HG03565 (cell line): ENCODE measurements around the gene TRNAU1AP.
"Not testable (repeated sequence)": the region's sequence is repeated elsewhere in the genome, so short reads cannot be mapped to it uniquely, and the experiment has no call there.

Source experiments
- ATAC-seq: cut with Tn5 transposase; IDR thresholded peaks from one replicate; pipeline ENCODE4 v1.9.1; 2021; ENCODE audit warnings: mild to moderate bottlenecking, moderate library complexity; ENCODE audit not compliant: unreplicated experiment

The TRNAU1AP gene

DNA sequence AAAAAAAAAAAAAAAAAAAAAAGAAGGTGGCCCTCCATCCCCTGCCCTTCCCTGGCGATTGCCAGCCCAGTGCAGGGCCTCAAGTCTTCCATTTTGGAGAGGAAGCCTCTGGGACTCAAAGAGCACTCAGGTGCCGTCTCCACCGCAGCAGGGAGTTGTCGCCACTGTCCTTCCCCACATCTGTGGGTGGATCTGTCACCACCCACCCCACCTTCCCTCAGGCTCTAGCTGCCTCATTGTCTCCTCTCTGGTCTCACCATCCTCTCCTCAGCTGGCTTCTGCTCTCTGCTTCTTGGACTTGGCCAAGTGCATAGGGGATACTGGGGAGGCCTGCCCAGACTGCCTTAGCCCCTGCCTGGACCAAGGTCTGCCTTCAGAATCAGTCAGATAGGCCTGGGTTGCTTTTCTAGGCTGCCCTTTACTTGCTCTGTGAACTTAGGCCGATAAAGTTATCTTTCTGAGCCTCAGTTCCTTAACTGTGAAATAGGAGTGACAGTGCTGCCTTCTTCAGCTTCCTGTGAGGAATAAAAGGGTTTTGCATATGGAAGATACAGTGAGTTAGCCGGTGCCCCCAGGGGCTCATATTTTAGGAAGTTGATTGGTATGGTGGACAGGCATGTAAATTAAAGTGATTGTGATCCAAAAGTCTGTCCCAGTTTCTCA lies 31.3 kb upstream of the TRNAU1AP start:
- no peak for ATAC-seq

DNA sequence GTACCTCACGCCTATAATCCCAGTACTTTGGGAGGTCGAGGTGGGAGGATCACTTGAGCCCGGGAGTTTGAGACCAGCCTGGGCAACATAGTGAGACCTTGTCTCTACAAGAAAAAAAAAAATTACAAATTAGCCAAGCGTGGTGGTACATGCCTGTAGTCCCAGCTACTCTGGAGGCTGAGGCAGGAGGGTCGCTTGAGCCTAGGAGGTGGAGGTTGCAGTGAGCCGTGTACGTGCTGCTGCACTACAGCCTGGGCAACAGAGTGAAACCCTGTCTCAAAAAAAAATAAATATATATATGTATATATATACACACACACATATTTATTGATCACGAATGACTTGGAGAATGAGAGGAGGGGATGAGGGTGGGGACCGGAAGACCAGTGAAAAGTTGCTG lies 30.3 kb upstream of the TRNAU1AP start:
- ATAC-seq = not testable (repeated sequence)

DNA sequence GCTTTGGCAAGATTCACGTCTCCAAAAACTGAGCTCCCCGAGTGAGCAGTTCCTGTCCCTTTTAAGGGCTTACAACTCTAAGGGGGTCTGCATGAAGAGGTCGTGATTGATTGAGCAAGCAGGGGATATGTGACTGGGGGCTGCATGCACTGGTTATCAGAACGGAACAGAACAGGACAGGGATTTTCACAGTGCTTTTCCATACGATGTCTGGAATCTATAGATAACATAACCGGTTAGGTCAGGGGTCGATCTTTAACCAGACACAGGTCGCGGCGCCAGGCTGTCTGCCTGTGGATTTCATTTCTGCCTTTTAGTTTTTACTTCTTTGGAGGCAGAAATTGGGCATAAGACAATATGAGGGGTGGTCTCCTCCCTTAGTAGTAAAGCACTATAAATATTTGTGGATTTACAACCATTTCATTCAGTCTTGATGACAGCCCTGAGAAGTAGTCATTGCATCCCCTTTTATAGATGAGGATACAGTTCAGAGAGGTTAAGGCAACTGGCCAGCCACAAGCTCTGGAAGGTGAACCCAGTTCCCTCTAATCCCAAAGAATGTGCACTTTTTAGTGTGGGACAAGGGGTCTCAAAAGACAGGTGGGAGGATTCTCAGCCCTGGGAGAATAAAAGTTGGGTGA lies 27.8 kb upstream of the TRNAU1AP start:
- ATAC-seq = not testable (repeated sequence)

DNA sequence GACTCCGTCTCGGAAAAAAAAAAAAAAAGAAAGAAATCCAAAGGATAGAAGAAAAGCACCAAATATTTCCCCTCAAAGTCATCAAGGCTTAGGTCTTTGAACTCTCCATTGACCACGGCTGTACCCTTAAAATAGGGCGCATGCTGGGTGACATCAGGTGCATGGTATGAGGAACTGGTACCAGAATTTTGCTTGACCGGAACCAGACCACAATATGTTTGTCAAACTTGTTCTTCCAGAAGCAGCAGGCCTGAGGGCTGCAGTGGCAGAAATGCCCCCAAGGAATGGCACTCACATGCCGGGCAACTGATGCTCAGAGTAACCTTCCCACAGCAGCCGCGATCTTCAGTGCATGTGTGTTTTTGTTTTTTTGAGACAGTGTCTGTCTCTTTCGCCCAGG lies 26.0 kb upstream of the TRNAU1AP start:
- no peak for ATAC-seq

DNA sequence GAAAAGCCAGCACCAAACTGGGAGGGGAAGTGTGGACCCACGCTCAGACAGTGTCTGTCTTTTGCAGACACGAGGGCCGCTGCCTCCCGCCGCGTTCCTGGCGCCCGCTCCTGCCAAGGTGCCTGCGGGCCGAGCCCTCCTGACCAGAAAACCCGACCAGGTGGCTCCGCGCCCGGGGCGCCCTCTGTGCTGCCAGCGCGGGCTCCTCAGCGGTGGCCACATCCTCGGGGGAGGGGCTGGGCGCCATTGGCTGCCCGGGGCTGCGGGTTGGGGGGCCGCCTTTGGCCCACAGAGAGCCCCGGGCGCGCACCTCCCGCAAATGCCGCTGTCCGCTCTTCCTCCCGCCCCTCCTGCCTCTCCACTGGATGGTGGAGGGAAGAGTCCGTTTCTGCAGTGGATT lies 22.4 kb upstream of the TRNAU1AP start:
- no peak for ATAC-seq

DNA sequence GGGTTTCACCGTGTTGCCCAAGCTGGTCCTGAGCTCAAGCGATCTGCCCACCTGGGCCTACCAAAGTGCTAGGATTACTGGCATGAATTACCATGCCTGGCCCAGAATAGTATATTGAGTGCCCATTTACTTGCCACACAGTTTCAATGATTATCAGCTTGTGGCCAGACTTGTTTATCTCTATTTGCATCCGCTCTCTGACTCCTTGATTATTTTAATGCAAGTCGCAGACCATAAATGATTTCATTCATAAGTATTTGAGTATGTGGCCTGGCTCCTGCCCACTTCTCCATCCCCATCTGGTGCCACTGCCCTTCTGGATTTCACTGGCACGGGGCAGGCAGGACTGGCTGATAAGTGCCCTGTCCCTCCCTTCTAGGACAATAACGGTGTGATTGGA lies 18.2 kb upstream of the TRNAU1AP start:
- no peak for ATAC-seq

DNA sequence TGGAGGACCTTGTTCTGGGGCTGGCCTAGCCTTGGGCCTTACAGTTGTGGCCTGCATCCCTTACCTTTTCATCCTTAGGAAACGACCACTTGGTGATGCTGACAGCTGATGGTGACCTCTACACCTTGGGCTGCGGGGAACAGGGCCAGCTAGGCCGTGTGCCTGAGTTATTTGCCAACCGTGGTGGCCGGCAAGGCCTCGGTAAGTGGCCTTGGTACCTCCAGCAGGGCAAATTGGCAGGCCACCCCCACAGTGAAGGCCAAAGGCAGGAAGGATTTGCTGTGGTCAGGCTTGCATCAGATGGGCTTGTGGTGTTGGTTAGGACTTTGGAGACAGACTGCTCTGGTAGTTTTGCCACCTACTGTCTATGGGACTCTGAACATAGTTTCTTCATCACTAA lies 17.7 kb upstream of the TRNAU1AP start:
- ATAC-seq = no peak

DNA sequence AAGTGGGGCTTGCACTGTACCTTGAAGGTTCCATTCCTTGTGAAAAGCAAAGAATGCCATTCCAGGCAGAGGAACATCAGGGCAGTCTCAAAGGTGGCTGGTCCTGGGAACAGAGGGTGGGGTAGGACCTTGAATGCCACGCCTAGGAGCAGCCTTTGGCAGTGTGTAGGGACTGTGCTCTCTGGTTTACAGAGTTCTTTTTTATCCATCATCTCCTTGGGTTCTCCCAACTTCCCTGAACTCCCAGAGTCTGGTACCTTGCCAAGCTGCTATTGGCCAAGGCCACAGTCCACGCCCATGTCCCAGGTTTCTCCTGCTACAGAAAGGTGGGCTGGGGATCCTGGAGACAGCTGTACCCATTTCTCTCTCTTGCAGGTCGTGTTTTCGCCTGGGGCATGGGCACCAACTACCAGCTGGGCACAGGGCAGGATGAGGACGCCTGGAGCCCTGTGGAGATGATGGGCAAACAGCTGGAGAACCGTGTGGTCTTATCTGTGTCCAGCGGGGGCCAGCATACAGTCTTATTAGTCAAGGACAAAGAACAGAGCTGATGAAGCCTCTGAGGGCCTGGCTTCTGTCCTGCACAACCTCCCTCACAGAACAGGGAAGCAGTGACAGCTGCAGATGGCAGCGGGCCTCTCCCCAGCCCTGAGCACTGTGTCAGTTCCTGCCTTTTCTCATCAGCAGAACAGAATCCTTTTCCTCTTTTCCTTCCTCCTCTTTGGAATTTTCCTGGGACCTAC lies 15.3 kb upstream of the TRNAU1AP start:
- no peak for ATAC-seq

DNA sequence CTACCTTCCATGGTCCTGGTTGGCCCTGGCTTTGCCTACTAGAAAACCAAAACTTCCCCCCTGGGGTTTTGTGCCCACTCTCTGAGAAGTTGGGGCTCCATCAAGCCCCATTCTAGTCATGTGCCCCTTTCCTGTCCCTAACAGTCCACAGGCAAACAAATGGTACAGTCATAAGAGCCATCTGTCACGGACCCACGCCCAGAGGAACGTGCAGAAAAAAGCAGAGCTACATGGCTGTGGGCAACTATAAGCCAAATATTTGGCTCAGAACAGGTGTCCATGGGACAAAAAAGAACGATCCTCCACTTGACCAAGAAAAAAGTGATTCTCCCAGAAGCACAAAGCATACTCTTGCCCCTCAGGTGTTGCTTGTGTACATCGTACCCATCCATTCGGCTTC lies 14.6 kb upstream of the TRNAU1AP start:
- no peak for ATAC-seq

DNA sequence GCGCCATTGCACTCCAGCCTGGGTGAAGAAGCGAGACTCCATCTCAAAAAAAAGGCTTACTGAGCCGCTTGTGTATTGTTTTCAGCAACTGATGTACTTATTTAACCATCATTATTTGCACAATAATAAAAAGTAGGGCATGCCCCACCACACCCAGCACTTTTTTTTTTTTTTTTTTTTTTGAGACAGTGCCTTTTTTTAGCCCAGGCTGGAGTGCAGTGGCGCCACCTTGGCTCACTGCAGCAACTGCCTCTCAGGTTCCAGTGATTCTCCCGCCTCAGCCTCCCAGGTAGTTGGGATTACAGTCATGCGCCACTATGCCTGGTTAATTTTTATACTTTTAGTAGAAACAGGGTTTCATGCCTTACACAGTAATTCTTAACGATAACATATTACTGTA lies 12.2 kb upstream of the TRNAU1AP start:
- ATAC-seq = no peak

DNA sequence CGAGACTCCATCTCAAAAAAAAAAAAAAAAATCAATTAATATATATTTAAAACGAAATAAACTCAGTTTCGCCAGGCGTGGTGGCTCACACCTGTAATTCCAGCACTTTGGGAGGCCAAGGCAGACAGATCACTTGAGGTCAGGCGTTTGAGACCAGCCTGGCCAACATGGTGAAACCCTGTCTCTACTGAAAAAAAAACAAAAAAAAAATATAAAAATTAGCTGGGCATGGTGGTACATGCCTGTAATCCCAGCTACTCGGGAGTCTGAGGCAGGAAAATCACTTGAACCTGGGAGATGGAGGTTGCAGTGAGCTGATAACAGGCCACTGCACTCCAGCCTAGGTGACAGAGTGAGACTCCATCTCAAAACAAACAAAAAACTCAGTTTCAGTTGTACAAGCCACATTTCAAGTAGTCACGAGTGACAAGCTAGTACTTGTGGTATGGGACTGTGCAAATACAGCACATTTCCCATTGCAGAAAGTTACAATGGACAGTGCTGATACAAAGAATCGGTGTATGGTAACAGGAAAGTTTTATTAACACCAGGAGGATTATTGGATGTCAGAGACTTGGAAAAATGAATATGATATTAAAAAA lies 11.4 kb upstream of the TRNAU1AP start:
- ATAC-seq = not testable (repeated sequence)

DNA sequence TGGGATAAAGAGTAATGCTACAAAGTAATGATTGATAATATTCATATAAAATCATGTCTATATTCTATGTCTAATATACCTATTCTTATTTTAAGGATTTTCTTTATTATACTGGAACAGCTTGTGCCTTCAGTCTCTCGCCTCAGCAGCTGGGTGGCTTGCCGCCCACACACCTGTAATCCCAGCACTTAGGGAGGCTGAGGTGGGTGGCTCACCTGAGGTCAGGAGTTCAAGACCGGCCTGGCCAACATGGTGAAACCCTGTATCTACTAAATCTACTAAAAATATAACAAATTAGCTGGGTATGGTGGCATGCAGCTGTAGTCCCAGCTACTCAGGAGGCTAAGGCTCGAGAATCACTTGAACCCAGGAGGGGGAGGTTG lies 7.6 kb upstream of the TRNAU1AP start:
- no peak for ATAC-seq

DNA sequence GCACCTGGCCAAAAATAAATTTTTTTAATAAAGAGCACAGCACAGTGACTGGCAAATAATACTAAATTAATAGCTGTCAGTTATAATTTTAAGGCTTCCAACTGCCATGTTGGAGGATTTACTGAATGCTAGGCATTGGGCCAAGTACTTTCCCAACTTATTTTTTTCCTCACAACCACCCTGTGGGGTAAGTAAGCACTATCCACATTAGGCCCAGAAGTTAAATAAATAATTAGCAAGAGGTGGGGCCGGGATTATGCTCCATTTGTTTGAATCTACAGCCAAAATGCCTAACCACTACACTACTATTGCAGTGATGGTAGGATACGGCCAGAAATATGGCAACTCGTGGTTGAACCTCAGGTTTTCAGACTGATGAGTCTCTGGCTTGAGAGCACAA lies 4.6 kb upstream of the TRNAU1AP start:
- ATAC-seq = no peak

DNA sequence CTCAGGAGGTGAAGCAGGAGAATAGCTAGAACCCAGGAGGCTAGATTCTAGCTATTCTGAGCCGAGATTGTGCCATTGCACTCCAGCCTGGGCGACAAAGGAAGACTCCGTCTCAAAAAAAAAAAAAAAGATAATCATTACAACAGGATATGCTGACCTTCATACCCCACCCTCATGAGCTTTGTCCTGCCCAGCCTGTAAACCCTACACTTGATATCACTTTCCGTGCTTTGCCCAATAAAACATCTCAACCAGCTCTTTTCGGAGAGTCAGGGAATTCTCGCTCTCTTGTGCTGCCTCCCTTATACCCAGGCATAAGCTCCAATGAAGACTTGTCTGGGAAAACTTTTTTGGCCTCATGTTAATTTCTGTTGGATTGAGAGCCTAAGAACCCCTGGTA lies 1.5 kb upstream of the TRNAU1AP start:
- ATAC-seq = no peak

DNA sequence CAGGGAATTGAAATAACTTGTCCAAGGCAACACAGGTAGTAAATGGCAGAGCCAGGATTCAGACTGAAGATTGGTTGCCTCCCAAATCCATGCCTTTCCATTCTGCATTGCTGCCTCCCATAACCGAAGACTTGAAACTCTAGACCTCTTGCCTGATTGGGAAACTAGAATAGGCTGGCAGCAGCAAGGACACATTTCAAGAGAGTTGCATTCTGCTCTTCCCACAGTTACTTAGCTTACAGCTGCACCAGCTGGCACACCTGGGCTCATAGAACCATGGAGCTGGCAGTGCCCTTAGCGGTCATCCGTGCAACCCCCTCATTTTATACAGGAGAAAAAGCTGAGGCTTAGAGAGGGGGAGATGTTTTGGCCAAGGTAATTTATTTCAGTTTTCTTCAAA lies 8.0 kb downstream of the TRNAU1AP start:
- no peak for ATAC-seq

DNA sequence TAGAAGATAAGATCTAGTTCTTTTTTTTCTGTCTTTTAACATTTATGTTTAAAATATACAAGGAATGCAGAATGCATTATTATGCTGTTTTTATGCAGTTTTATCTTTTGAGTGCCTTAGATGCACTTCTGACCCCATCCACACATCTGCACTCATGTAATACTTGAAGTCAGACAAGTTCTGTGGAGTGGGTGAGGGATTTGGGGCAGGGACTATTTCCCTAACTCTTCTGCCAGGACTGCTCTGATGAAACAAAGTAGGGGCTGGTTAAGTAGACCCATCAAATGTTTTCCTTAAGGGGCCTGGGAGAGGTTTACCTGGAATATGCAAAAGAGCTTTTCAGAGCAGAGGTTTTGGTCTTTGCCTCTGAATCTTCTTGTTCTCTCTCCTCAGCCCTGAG lies 11.4 kb downstream of the TRNAU1AP start:
- ATAC-seq = no peak

DNA sequence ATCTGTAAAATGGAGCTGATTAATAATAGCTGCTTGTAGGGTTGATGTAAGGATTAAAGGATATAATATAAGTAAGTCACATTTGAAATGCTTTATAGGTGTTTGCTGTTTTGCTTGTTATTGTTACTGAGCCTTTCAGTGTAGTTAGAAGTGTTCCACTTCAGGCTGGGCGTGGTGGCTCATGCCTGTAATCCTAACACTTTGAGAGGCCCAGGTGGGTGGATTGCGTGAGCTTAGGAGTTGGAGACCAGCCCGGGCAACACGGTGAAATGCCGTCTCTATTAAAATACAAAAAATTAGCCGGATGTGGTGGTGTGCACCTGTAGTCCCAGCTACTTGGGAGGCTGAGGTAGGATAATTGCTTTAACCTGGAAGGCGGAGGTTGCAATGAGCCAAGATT lies 12.2 kb downstream of the TRNAU1AP start:
- ATAC-seq = no peak

DNA sequence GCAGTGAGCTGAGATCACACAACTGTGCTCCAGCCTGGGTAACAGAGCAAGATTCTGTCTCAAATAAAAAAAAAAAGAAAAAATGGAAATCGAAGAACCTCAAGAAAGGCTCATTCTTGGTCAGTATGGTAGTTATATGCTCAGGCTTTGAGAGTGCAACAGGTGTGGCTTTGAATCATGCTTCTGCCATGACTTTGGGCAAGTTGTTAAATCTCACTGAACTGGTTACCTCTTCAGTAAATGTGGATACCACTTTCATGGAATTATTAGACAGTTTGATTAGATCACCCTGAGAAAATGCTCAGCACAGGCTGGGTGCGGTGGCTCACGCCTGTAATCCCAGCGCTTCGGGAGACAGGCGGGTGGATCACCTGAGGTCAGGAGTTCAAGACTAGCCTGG lies 12.8 kb downstream of the TRNAU1AP start:
- ATAC-seq = no peak

DNA sequence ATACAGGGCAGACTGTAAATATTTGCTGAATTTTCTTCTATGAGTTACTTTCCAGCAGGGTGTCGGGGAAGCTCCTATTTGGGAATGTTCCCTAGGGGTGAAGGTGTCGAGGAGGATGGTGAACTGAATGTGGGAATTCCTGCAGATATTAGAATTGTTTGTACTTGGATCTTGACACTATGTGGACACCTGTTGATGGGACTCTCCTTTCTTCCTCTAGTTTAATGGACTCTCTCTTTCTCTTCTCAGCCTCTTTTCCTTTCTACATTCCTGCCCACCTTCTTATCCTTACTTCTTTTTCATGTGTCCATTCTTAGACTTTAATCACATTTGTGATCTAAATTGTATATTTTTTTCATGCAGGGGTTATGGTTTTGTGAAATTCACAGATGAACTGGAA lies 14.0 kb downstream of the TRNAU1AP start:
- ATAC-seq = no peak

DNA sequence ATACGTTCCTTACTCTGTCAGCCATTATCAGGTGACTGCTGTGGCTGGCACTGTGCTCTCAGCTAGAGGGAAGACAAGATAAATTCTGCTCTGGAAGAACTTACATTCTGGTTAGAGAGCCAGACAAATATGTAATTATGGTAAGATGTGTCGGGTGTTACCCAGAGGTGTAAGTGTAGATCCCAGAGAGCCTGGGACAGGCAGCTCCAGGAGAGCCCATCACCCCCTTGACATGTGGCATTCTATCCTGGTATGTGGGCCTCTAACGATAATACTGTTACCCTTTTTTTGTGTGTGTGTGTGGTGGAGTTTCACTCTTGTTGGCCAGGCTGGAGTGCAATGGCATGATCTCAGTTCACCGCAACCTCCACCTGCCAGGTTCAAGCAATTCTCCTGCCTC lies 19.0 kb downstream of the TRNAU1AP start:
- no peak for ATAC-seq

DNA sequence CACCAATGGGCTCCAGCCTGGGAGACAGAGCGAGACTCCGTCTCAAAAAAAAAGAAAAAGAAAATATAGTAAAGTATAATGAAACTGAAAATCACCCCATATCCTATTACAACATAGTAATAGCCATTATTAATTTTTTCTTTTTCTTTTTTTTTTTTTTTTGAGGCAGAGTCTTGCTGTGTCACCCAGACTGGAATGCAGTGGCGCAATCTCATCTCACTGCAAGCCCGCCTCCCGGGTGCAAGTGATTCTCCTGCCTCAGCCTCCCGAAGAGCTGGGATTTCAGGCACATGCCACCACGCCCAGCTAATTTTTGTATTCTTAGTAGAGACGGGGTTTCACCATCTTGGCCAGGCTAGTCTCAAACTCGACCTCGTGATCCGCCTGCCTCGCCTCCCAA lies 20.0 kb downstream of the TRNAU1AP start:
- ATAC-seq = not testable (repeated sequence)

DNA sequence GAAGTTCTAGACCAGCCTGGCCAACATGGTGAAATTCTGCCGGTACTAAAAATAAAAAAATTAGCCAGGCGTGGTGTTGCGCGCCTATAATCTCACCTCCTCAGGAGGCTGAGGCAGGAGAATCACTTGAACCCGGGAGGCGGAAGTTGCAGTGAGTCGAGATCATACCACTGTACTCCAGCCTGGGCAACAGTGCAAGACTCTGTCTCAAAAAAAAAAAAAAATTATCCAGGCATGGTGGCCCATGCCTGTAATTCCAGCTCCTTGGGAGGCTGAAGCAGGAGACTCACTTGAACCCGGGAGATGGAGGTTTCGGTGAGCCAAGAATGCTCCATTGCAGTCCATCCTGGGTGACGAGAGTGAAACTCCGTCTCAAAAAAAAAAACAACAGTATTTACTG lies 20.7 kb downstream of the TRNAU1AP start:
- ATAC-seq = no peak
